ENCODE measurements around the gene HTR3E. TPM values are rescaled to one million over a fixed set of nuclear protein-coding genes. Genes with fewer than 3 reads are reported as not detected.
A peak's percentile ranks its signal among the peaks of the same experiment; 100 is the strongest.

HTR3E gene
- total and polyA plus RNA-seq, 2 of the 13 experiments (the other 11 are each of a cell fraction or from before 2014, with no cell fraction given): not detected

DNA sequence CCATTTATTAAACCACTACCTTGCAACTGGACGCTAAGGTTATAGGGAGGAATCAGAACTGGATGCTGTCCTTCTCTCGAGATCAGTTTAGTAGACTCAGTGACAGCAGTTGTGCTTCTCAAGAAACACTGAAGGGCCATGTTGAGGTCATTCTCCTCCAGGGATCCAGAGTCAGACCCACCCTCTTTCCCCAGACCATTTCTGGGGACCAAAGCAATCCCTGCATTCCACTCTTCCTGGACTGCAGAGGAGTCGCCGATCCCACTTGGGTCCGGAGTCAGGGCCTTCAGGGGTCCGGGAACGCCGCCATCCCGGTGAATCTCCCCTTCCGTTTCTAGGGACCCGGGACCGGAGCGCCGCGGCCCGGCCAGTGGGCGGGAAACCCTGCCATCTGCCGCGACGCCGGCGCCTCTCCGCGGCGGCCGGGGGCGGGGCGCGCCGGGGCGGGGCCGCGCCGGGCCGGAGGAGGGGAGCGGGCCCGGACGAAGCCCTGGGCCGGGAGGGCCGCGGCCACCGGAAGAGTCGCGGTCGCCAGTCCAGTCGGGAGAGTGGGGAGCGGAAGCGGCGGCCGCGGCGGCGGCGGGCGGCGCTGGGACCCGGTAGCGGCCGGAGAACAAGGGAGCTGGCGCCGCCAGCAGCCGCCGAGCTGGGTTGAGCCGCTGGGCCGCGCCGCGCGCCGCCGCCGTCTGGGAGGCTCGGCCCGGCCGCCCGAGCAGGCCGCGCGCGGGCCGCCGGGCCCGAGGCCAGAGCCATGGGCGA is 58.2 kb downstream of the HTR3E start, which contains the start of gene DVL3 (continued):
- TF ChIP-seq ARID4A (CRISPR knock-in tag; IDR thresholded peaks at IDR 0.05; ENCODE audit: borderline replicate concordance) (0 out of 2 replicates have a peak, but pooled peaks have one; percentile 43), ZBTB25 (CRISPR knock-in tag; IDR thresholded peaks at IDR 0.05) (peak; percentile 56; the same call in 1 of the 2 replicates), ZNF414 (CRISPR knock-in tag; IDR thresholded peaks at IDR 0.05) (0 out of 2 replicates have a peak, but pooled peaks have one; percentile 28), TSC22D2 (CRISPR knock-in tag; IDR thresholded peaks at IDR 0.05; ENCODE audit: borderline replicate concordance) (no peak), HDAC1 (CRISPR knock-in tag; IDR thresholded peaks at IDR 0.05) (0 out of 2 replicates have a peak, but pooled peaks have one; percentile 34), MAZ (IDR thresholded peaks at IDR 0.05; ENCODE audit: borderline replicate concordance, low read depth, low read length) (no peak), MAZ (CRISPR knock-in tag; IDR thresholded peaks at IDR 0.05; ENCODE audit: low read depth) (no peak), THAP11 (CRISPR knock-in tag; IDR thresholded peaks at IDR 0.05) (peak; percentile 55), SP4 (CRISPR knock-in tag; IDR thresholded peaks at IDR 0.05) (peak; percentile 58), ZBTB42 (CRISPR knock-in tag; IDR thresholded peaks at IDR 0.05) (no peak), SKI (IDR thresholded peaks at IDR 0.05; ENCODE audit: partially characterized antibody) (peak; percentile 37), ZFP90 (CRISPR knock-in tag; IDR thresholded peaks at IDR 0.05; ENCODE audit: borderline replicate concordance) (no peak)
- TF ChIP-seq, protein P1, sequence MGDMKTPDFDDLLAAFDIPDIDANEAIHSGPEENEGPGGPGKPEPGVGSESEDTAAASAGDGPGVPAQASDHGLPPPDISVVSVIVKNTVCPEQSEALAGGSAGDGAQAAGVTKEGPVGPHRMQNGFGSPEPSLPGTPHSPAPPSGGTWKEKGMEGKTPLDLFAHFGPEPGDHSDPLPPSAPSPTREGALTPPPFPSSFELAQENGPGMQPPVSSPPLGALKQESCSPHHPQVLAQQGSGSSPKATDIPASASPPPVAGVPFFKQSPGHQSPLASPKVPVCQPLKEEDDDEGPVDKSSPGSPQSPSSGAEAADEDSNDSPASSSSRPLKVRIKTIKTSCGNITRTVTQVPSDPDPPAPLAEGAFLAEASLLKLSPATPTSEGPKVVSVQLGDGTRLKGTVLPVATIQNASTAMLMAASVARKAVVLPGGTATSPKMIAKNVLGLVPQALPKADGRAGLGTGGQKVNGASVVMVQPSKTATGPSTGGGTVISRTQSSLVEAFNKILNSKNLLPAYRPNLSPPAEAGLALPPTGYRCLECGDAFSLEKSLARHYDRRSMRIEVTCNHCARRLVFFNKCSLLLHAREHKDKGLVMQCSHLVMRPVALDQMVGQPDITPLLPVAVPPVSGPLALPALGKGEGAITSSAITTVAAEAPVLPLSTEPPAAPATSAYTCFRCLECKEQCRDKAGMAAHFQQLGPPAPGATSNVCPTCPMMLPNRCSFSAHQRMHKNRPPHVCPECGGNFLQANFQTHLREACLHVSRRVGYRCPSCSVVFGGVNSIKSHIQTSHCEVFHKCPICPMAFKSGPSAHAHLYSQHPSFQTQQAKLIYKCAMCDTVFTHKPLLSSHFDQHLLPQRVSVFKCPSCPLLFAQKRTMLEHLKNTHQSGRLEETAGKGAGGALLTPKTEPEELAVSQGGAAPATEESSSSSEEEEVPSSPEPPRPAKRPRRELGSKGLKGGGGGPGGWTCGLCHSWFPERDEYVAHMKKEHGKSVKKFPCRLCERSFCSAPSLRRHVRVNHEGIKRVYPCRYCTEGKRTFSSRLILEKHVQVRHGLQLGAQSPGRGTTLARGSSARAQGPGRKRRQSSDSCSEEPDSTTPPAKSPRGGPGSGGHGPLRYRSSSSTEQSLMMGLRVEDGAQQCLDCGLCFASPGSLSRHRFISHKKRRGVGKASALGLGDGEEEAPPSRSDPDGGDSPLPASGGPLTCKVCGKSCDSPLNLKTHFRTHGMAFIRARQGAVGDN (CRISPR knock-in tag; IDR thresholded peaks at IDR 0.05): peak; percentile 57; the same call in 1 of the 2 replicates
- TF ChIP-seq, protein P2, sequence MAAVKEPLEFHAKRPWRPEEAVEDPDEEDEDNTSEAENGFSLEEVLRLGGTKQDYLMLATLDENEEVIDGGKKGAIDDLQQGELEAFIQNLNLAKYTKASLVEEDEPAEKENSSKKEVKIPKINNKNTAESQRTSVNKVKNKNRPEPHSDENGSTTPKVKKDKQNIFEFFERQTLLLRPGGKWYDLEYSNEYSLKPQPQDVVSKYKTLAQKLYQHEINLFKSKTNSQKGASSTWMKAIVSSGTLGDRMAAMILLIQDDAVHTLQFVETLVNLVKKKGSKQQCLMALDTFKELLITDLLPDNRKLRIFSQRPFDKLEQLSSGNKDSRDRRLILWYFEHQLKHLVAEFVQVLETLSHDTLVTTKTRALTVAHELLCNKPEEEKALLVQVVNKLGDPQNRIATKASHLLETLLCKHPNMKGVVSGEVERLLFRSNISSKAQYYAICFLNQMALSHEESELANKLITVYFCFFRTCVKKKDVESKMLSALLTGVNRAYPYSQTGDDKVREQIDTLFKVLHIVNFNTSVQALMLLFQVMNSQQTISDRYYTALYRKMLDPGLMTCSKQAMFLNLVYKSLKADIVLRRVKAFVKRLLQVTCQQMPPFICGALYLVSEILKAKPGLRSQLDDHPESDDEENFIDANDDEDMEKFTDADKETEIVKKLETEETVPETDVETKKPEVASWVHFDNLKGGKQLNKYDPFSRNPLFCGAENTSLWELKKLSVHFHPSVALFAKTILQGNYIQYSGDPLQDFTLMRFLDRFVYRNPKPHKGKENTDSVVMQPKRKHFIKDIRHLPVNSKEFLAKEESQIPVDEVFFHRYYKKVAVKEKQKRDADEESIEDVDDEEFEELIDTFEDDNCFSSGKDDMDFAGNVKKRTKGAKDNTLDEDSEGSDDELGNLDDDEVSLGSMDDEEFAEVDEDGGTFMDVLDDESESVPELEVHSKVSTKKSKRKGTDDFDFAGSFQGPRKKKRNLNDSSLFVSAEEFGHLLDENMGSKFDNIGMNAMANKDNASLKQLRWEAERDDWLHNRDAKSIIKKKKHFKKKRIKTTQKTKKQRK (IDR thresholded peaks at IDR 0.05; ENCODE audit: low read length): no peak

All from HepG2 (cell line).